Measurements from ENCODE around the gene ITGAE. TPM values are rescaled to one million over a fixed set of nuclear protein-coding genes. Genes with fewer than 3 reads are reported as not detected.

Gene ITGAE
- polyA plus RNA-seq, 3 donors: 66.6 to 102 (median 78.8) TPM

GRCh38 chr17:3771140-3771539, 29.8 kb downstream of the ITGAE start:
- H3K4me1 ChIP-seq (ENCODE audit: control insufficient read depth in 1 of 2, insufficient read depth in 2 of 2, low read length in 2 of 2): peaks cover 10 to 13% of the 10 kb centered on the region in 2 donors
- no peak for DNase-seq
- H3K79me2 ChIP-seq (ENCODE audit: insufficient read depth, low read length): no peaks in the 10 kb centered on the region
- Mint-ChIP-seq H3K27me3 (ENCODE audit: low read depth in 3 of 3) (peaks cover under 1 to 3% (median 2%) of the 10 kb centered on the region in 3 donors), H3K27ac (no peak overlapping the region), H3K4me1 (peaks cover 19% of the 10 kb centered on the region), H3K4me3 (no peak overlapping the region), H3K9me3 (peaks cover 0 to 5% (median 0%) of the 10 kb centered on the region in 7 donors), H3K36me3 (no peaks in the 10 kb centered on the region)
- no peaks in the 10 kb centered on the region for H3K36me3 ChIP-seq (replicated peaks in 1 of 2; ENCODE audit: control insufficient read depth in 1 of 2, insufficient read depth in 2 of 2, low read length in 2 of 2)
- no peak overlapping the region for H2AFZ ChIP-seq (ENCODE audit: insufficient read depth, low read depth, low read length, poor library complexity, severe bottlenecking)
- H3K4me3 ChIP-seq (replicated peaks in 1 of 3; ENCODE audit: low read depth in 2 of 3, low read length in 3 of 3): no peak overlapping the region
- intact Hi-C loops (cut with micrococcal nuclease): no loop called here
- no peaks in the 10 kb centered on the region for H3K27me3 ChIP-seq (ENCODE audit: control insufficient read depth in 2 of 2, insufficient read depth in 2 of 2, low read length in 2 of 2)
- H3K27ac ChIP-seq (ENCODE audit: low read depth in 1 of 2, low read length in 2 of 2): no peak overlapping the region
- H3K9me3 ChIP-seq (replicated peaks in 1 of 2; ENCODE audit: control insufficient read depth in 1 of 2, insufficient read depth in 1 of 2, low read length in 2 of 2): no peaks in the 10 kb centered on the region
- H3K9ac ChIP-seq (ENCODE audit: insufficient read depth, low read length, poor library complexity, severe bottlenecking): no peak overlapping the region
- 64% methylated on average over 10 of the region's 16 CpGs for WGBS (ENCODE audit: insufficient coverage)
- H3K4me2 ChIP-seq (replicated peaks; ENCODE audit: extremely low read depth, low read length, poor library complexity, severe bottlenecking): no peak overlapping the region
- no peaks in the 10 kb centered on the region for H4K20me1 ChIP-seq (ENCODE audit: insufficient read depth, low read length)
- TF ChIP-seq, protein P1, sequence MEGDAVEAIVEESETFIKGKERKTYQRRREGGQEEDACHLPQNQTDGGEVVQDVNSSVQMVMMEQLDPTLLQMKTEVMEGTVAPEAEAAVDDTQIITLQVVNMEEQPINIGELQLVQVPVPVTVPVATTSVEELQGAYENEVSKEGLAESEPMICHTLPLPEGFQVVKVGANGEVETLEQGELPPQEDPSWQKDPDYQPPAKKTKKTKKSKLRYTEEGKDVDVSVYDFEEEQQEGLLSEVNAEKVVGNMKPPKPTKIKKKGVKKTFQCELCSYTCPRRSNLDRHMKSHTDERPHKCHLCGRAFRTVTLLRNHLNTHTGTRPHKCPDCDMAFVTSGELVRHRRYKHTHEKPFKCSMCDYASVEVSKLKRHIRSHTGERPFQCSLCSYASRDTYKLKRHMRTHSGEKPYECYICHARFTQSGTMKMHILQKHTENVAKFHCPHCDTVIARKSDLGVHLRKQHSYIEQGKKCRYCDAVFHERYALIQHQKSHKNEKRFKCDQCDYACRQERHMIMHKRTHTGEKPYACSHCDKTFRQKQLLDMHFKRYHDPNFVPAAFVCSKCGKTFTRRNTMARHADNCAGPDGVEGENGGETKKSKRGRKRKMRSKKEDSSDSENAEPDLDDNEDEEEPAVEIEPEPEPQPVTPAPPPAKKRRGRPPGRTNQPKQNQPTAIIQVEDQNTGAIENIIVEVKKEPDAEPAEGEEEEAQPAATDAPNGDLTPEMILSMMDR (IDR thresholded peaks at IDR 0.05): no peak

GRCh38 chr17:3770466-3770865, 30.5 kb downstream of the ITGAE start:
- Histone ChIP-seq H3K27ac (ENCODE audit: low read depth in 1 of 2, low read length in 2 of 2) (no peak overlapping the region), H2AFZ (ENCODE audit: insufficient read depth, low read depth, low read length, poor library complexity, severe bottlenecking) (peak overlapping the region; percentile 65), H3K9me3 (replicated peaks in 1 of 2; ENCODE audit: control insufficient read depth in 1 of 2, insufficient read depth in 1 of 2, low read length in 2 of 2) (no peaks in the 10 kb centered on the region), H4K20me1 (ENCODE audit: insufficient read depth, low read length) (no peaks in the 10 kb centered on the region), H3K4me3 (replicated peaks in 1 of 3; ENCODE audit: low read depth in 2 of 3, low read length in 3 of 3) (no peak overlapping the region), H3K79me2 (ENCODE audit: insufficient read depth, low read length) (no peaks in the 10 kb centered on the region), H3K4me2 (replicated peaks; ENCODE audit: extremely low read depth, low read length, poor library complexity, severe bottlenecking) (peak overlapping the region; percentile 16), H3K36me3 (replicated peaks in 1 of 2; ENCODE audit: control insufficient read depth in 1 of 2, insufficient read depth in 2 of 2, low read length in 2 of 2) (no peaks in the 10 kb centered on the region), H3K27me3 (ENCODE audit: control insufficient read depth in 2 of 2, insufficient read depth in 2 of 2, low read length in 2 of 2) (no peaks in the 10 kb centered on the region), H3K4me1 (ENCODE audit: control insufficient read depth in 1 of 2, insufficient read depth in 2 of 2, low read length in 2 of 2) (peaks cover 15 to 17% of the 10 kb centered on the region in 2 donors), H3K9ac (ENCODE audit: insufficient read depth, low read length, poor library complexity, severe bottlenecking) (no peak overlapping the region)
- peak overlapping the region in 2 of 7 donors; percentile 31 to 37 for H3K27ac Mint-ChIP-seq
- H3K4me3 Mint-ChIP-seq: no peak overlapping the region
- no peaks in the 10 kb centered on the region for H3K36me3 Mint-ChIP-seq
- intact Hi-C loops (cut with micrococcal nuclease): no loop called here
- TF ChIP-seq, protein P1 (IDR thresholded peaks at IDR 0.05): no peak
- peaks cover 25% of the 10 kb centered on the region for H3K4me1 Mint-ChIP-seq
- no peak for DNase-seq
- 3% methylated on average over 5 of the region's 8 CpGs for WGBS (ENCODE audit: insufficient coverage)
- peaks cover 2 to 5% (median 2%) of the 10 kb centered on the region in 3 donors for H3K27me3 Mint-ChIP-seq (ENCODE audit: low read depth in 3 of 3)
- H3K9me3 Mint-ChIP-seq: peaks cover 0 to 5% (median 0%) of the 10 kb centered on the region in 7 donors
